SW480 (cell line): Measurements from ENCODE around the gene PCDHA11.
"Not testable (repeated sequence)": the region's sequence is repeated elsewhere in the genome, so short reads cannot be mapped to it uniquely, and the experiment has no call there.

Experiments used
- DNase-seq: peaks from one replicate; pipeline ENCODE4 v3.0.0-alpha.2; 2016; ENCODE audit warnings: low spot score

PCDHA11 gene

GRCh38 chr5:140855772-140856674 is 12.7 kb upstream of the PCDHA11 start, which contains the start of gene PCDHA10:
PCDHA10 (plus strand) TSS chr5:140855897; CDS start chr5:140856049, 152 bp downstream.
- DNase-seq: no peak

DNA sequence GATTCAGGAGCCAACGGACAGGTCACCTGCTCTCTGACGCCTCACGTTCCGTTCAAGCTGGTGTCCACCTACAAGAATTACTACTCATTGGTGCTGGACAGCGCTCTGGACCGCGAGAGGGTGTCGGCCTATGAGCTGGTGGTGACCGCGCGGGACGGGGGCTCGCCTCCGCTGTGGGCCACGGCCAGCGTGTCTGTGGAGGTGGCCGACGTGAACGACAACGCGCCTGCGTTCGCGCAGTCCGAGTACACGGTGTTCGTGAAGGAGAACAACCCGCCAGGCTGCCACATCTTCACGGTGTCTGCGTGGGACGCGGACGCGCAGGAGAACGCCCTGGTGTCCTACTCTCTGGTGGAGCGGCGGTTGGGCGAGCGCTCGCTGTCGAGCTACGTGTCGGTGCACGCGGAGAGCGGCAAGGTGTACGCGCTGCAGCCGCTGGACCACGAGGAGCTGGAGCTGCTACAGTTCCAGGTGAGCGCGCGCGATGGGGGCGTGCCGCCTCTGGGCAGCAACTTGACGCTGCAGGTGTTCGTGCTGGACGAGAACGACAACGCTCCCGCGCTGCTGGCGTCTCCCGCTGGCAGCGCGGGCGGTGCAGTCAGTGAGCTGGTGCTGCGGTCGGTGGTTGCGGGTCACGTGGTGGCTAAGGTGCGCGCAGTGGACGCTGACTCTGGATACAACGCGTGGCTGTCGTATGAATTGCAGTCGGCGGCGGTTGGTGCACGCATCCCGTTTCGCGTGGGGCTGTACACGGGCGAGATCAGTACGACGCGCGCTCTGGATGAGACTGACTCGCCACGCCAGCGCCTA is 11.4 kb upstream of the PCDHA11 start:
- DNase-seq: no peak

DNA sequence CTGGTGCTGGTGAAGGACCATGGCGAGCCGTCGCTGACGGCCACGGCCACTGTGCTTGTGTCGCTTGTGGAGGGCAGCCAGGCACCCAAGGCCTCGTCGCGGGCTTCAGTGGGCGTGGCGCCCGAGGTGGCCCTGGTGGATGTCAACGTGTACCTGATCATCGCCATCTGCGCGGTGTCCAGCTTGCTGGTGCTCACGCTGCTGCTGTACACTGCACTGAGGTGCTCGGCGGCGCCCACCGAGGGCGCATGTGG is 10.8 kb upstream of the PCDHA11 start:
- DNase-seq: no peak

DNA sequence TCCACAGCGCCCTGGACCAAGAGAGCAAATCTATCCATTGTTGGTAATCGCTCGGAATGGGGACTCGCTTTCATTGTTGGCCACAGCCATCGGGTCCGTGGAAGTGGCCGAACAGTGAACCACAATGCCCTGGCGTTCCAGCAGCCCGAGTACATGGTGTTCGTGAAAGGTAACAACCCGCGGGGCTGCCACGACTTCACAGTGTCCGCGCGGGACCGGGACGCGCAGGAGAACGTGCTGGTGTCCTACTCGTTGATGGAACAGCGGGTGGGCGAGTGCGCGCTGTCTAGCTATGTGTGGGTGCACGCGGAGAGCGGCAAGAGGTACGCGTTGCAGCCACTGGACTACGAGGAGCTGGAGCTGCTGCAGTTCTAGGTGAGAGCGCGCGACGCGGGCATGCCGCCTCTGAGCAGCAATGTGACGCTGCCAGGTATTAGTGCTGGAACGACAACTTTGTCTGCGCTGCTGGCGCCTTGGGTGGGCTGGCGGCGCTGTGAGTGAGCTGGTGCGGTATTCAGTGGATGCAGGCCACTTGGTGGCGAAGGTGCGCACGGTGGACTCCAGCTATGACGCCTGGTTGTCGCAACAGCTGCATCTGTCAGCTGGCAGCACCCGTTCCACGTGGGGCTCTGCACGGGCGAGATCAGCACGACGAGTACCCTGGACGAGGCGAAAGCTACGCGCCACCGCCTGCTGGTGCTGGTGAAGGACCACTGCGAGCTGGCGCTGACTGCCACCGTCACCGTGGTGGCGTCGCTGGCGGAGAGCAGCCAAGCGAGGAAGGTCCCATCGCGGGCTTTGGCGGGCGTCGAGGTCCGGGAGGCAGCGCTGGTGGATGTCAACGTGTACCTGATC is 6.1 kb upstream of the PCDHA11 start:
- DNase-seq: no peak

GRCh38 chr5:140869555-140869886 is 764 bp downstream of the PCDHA11 start:
- DNase-seq: no peak

DNA sequence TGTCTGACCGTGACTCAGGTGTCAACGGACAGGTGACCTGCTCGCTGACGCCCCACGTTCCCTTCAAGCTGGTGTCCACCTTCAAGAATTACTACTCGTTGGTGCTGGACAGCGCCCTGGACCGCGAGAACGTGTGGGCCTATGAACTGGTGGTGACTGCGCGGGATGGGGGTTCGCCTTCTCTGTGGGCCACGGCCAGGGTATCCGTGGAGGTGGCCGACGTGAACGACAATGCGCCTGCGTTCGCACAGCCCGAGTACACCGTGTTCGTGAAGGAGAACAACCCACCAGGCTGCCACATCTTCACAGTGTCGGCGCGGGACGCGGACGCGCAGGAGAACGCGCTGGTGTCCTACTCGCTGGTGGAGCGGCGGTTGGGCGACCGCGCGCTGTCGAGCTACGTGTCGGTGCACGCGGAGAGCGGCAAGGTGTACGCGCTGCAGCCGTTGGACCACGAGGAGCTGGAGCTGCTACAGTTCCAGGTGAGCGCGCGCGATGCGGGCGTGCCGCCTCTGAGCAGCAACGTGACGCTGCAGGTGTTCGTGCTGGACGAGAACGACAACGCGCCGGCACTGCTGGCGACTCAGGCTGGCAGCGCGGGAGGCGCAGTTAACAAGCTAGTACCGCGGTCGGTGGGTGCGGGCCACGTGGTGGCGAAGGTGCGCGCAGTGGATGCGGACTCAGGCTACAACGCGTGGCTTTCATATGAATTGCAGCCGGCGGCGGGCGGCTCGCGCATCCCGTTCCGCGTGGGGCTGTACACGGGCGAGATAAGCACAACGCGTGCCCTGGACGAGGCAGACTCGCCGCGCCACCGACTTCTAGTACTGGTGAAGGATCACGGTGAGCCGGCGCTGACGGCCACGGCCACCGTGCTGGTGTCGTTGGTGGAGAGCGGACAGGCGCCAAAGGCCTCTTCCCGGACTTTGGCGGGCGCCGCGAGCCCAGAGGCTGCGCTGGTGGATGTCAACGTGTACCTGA is 1.8 kb downstream of the PCDHA11 start:
- DNase-seq: no peak

DNA sequence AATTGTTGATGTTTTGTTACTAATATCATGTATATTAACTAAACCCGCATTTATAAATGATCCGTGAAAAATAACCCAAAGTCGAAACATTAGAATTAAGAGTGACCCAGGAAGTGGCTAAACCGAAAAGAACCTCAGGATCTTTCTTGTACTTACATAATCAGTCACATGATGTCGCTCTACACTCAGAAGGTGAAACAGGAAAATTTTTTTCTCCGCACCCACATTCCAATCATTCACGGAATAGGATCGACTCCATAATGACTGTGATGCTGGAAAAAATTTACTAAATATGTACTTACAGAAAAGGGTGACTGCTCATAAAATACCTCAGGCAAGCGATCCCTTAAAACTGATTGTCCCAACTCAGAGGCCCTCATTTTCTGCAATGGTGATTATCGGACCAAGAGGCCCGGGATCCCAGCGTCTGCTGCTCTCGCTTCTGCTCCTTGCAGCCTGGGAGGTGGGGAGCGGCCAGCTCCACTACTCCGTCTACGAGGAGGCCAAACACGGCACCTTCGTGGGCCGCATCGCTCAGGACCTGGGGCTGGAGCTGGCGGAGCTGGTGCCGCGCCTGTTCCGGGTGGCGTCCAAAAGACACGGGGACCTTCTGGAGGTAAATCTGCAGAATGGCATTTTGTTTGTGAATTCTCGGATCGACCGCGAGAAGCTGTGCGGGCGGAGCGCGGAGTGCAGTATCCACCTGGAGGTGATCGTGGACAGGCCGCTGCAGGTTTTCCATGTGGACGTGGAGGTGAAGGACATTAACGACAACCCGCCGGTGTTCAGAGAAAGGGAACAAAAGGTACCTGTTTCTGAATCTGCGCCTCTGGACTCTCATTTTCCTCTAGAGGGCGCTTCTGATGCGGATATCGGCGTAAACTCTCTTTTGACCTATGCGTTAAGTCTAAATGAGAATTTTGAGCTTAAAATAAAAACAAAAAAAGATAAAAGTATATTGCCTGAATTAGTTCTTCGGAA is 6.6 kb downstream of the PCDHA11 start, which contains the start of gene PCDHA12:
PCDHA12 (plus strand) TSS at position 224 of the 981 bp plus-strand sequence; CDS start at position 389, 165 bp downstream.
- no peak for DNase-seq

- not testable (repeated sequence) for DNase-seq
Measured at GRCh38 chr5:140876541-140877261, 7.9 kb downstream of the PCDHA11 start.

- no peak for DNase-seq
Measured at GRCh38 chr5:140877262-140877581, 8.5 kb downstream of the PCDHA11 start.

DNA sequence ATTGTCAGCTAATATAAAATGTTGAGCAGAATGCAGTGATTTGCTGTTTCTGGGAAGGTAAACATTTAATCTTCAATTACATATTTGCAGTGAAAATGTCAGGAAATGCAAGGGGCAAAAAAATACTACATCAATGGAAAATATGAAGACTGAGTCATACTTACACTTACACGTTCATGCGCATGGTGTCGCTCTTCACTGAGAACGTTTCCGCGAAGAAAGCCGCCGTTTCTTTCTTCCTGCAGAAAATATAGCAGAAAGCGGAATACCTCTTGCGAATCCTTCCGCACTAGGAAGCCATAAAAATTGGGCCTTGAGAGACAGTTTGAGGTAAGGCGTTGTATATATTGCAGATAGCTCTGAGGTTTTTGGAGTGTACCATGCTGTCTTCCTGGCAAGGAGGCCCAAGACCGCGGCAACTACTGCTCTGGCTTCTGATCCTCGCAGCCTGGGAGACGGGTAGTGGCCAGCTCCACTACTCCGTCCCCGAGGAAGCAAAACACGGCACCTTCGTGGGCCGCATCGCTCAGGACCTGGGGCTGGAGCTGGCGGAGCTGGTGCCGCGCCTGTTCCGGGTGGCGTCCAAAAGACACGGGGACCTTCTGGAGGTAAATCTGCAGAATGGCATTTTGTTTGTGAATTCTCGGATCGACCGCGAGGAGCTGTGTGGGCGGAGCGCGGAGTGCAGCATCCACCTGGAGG is 13.3 kb downstream of the PCDHA11 start, which contains the start of gene PCDHA13:
PCDHA13 (plus strand) TSS at position 236 of the 702 bp plus-strand sequence; CDS start at position 381, 145 bp downstream.
- DNase-seq: no peak

DNA sequence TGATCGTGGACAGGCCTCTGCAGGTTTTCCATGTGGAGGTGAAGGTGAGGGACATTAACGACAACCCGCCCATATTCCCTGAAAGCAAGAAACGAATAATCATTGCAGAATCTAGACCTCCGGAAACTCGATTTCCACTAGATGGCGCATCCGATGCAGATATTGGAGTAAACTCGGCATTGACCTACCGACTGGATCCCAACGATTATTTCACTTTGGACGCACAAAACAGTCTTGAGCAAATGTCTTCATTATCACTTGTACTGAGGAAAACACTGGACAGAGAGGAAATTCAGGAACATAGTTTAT is 13.8 kb downstream of the PCDHA11 start:
- peak; percentile 22 for DNase-seq

DNA sequence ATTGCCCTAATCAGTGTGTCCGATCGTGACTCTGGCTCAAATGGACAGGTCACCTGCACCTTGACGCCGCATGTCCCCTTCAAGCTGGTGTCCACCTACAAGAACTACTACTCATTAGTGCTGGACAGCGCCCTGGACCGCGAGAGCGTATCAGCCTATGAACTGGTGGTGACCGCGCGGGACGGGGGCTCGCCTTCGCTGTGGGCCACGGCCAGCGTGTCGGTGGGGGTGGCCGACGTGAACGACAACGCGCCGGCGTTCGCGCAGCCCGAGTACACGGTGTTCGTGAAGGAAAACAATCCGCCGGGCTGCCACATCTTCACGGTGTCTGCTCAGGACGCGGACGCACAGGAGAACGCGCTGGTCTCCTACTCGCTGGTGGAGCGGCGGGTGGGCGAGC is 14.6 kb downstream of the PCDHA11 start:
- DNase-seq: no peak

- DNase-seq: no peak
Measured at GRCh38 chr5:140883927-140884697, 15.4 kb downstream of the PCDHA11 start.

DNA sequence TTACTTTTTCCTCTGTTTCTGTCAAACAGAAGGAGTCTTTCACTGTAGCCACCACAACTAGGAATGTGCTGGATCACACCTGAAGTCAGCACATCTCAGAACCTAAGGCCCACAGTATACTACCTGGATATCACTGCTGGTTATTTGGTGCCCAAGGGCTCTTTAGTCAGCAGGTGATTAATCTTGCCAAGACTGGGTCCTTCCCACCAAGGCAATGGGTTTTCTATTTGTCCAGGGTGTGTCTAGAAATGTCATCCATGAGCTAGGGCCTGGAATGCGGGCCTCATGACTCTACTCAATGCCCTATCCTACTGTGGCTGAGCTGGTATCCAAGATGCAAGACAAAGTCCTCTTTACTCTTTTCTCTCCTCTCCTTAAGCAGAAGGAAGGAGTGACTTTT is 47.6 kb downstream of the PCDHA11 start:
- no peak for DNase-seq
